HCT116 (cell line): ENCODE results near the gene NFKBIL1. TPM values are rescaled to one million over a fixed set of nuclear protein-coding genes. Genes with fewer than 3 reads are reported as not detected.

Source experiments
- ATAC-seq: fragments of 200-7000 bp; cut with Tn5 transposase; 2 replicates; pipeline ENCODE4 v1.9.1; 2020; ENCODE audit warnings: mild to moderate bottlenecking, moderate library complexity
- BruUV-seq: library from RNA; stranded (reverse); fragments of 400-500 nt; replicated peaks from 2 replicates; lab custom pipeline; 2021; lab: Mats Ljungman, UMichigan
- CTCF ChIA-PET: fragments of 300-600 bp; sonication (Branson Sonifier 250); formaldehyde crosslinking; loops from one replicate; lab custom pipeline; 2021; ENCODE audit warnings: antibody characterized with exemption; lab: Charles Lee
- POLR2A ChIA-PET: fragments of 300-600, 350-600 bp; sonication (Branson Sonifier 250); formaldehyde crosslinking; loops from one replicate; lab custom pipeline; 2021; ENCODE audit warnings: antibody characterized with exemption; lab: Charles Lee
- RAD21 ChIA-PET, 2 experiments: fragments of 300-600 bp; sonication (Branson Sonifier 250); formaldehyde crosslinking; loops; one replicate each; lab custom pipeline; 2023; ENCODE audit warnings: low total read pairs in 2 of 2; ENCODE audit not compliant: uncharacterized antibody in 2 of 2, unreplicated experiment in 2 of 2, low non-redundant PET in 1 of 2; lab: Charles Lee
- DNase-seq: peaks from one replicate; pipeline ENCODE4 v3.0.0-alpha.2; 2010; ENCODE audit warnings: low read depth, low spot score
- H2AFZ ChIP-seq: fragments of 200-600 bp; shearing (Covaris generic), sonication (generic); 2 replicates; pipeline ENCODE4 v1.6.1; 2017; ENCODE audit warnings: low read depth, mixed run types, mixed read lengths, antibody characterized with exemption, low read length; ENCODE audit not compliant: poor library complexity, severe bottlenecking
- H3K27ac ChIP-seq: 2 replicates; pipeline ENCODE4 v1.5.1; 2012; ENCODE audit warnings: low read depth, low read length
- H3K27me3 ChIP-seq: fragments of 200-600 bp; sonication (generic); 2 replicates; pipeline ENCODE4 v1.6.1; 2016; ENCODE audit warnings: mixed run types, low read length, mixed read lengths; ENCODE audit not compliant: insufficient read depth
- H3K36me3 ChIP-seq, 2 experiments: fragments of 200-500 bp in 1 of 2; fragments of 200-600 bp in 1 of 2; sonication (Bioruptor generic) in 1 of 2; sonication (generic) in 1 of 2; 2 replicates each; pipeline versions ENCODE4 v1.5.1 to v1.6.1; 2014 to 2016; ENCODE audit warnings: low read length in 2 of 2, inconsistent platforms in 1 of 2, mixed read lengths in 1 of 2, mixed run types in 1 of 2; ENCODE audit not compliant: insufficient read depth in 2 of 2, control insufficient read depth in 1 of 2
- H3K4me1 ChIP-seq, 2 experiments: fragments of 200-600 bp in 1 of 2; sonication (generic) in 1 of 2; 2 replicates each; pipeline versions ENCODE4 v1.5.1 to v1.6.1; 2012 to 2017; ENCODE audit warnings: low read length in 2 of 2, inconsistent platforms in 1 of 2, mild to moderate bottlenecking in 1 of 2, mixed read lengths in 1 of 2, mixed run types in 1 of 2, moderate library complexity in 1 of 2; ENCODE audit not compliant: insufficient read depth in 2 of 2, control insufficient read depth in 1 of 2
- H3K4me2 ChIP-seq: fragments of 200-600 bp; sonication (generic); 2 replicates; pipeline ENCODE4 v1.6.1; 2017; ENCODE audit warnings: mixed run types, low read length, mixed read lengths
- H3K4me3 ChIP-seq, 2 experiments: fragments of 200-600 bp in 1 of 2; sonication (generic) in 1 of 2; replicated peaks in 1 of 2; 2 replicates each; pipeline ENCODE4 v1.5.1; 2011 to 2016; ENCODE audit warnings: low read length in 2 of 2, control low read depth in 1 of 2, low read depth in 1 of 2, mild to moderate bottlenecking in 1 of 2, mixed read lengths in 1 of 2, mixed run types in 1 of 2
- H3K79me2 ChIP-seq: fragments of 200-600 bp; sonication (generic); 2 replicates; pipeline ENCODE4 v1.6.1; 2017; ENCODE audit warnings: mild to moderate bottlenecking, mixed run types, low read length, moderate library complexity, mixed read lengths; ENCODE audit not compliant: insufficient read depth
- H3K9ac ChIP-seq: fragments of 200-600 bp; sonication (generic); 2 replicates; pipeline ENCODE4 v1.6.1; 2016; ENCODE audit warnings: low read length, mixed read lengths
- H3K9me2 ChIP-seq: fragments of 200-600 bp; sonication (generic), shearing (Covaris generic); 2 replicates; pipeline ENCODE4 v1.6.1; 2017; ENCODE audit warnings: mixed run types, mild to moderate bottlenecking, moderate library complexity; ENCODE audit not compliant: insufficient read depth
- H3K9me3 ChIP-seq, 2 experiments: fragments of 200-500 bp in 1 of 2; fragments of 200-600 bp in 1 of 2; sonication (Bioruptor generic) in 1 of 2; sonication (generic) in 1 of 2; 2 replicates each; pipeline ENCODE4 v1.6.1; 2014 to 2017; ENCODE audit warnings: low read length in 2 of 2, mixed read lengths in 2 of 2, inconsistent platforms in 1 of 2, low read depth in 1 of 2, mild to moderate bottlenecking in 1 of 2, mixed run types in 1 of 2, moderate library complexity in 1 of 2; ENCODE audit not compliant: control insufficient read depth in 1 of 2, insufficient read depth in 1 of 2
- H4K20me1 ChIP-seq: fragments of 200-600 bp; sonication (generic), shearing (Covaris generic); 2 replicates; pipeline ENCODE4 v1.6.1; 2017; ENCODE audit warnings: mixed run types, mild to moderate bottlenecking, moderate library complexity; ENCODE audit not compliant: insufficient read depth
- ELF1 ChIP-seq: IDR thresholded peaks from 2 replicates; pipeline ENCODE4 v1.6.1; 2012; ENCODE audit warnings: low read depth, borderline replicate concordance
- EZH2 ChIP-seq: fragments of 200-600 bp; sonication (generic); IDR thresholded peaks from 2 replicates; pipeline ENCODE4 v1.6.1; 2017; ENCODE audit warnings: antibody characterized with exemption, mixed run types
- FOSL1 ChIP-seq: IDR thresholded peaks from 2 replicates; pipeline ENCODE4 v1.6.1; 2012; ENCODE audit warnings: low read depth
- POLR2AphosphoS5 ChIP-seq: IDR thresholded peaks from 2 replicates; pipeline ENCODE4 v1.6.1; 2011; ENCODE audit warnings: mild to moderate bottlenecking, low read depth, low read length, moderate library complexity
- SIN3A ChIP-seq: IDR thresholded peaks from 2 replicates; pipeline ENCODE4 v1.6.1; 2012; ENCODE audit warnings: low read depth
- SP1 ChIP-seq: IDR thresholded peaks from 2 replicates; pipeline ENCODE4 v1.6.1; 2012; ENCODE audit warnings: low read depth
- SRF ChIP-seq: IDR thresholded peaks from 2 replicates; pipeline ENCODE4 v1.6.1; 2012; ENCODE audit warnings: low read depth
- YY1 ChIP-seq: IDR thresholded peaks from 2 replicates; pipeline ENCODE4 v1.6.1; 2011; ENCODE audit warnings: low read length, low read depth, moderate library complexity, mild to moderate bottlenecking; ENCODE audit not compliant: insufficient replicate concordance; ENCODE audit errors: extremely low read depth
- ZFX ChIP-seq: fragments of 450-650 bp; IDR thresholded peaks from 2 replicates; pipeline ENCODE4 v1.6.1; 2017
- ZNF274 ChIP-seq: fragments of 200-500 bp; sonication (Bioruptor generic); IDR thresholded peaks from 2 replicates; pipeline ENCODE4 v1.6.1; 2014; ENCODE audit warnings: mild to moderate bottlenecking, low read depth, low read length, inconsistent platforms
- intact Hi-C: fragments of 100-400 bp; cut with micrococcal nuclease; formaldehyde crosslinking; loops from 2 replicates; pipeline ENCODE4 v1.10.0; 2022
- total RNA-seq: library from RNA; stranded (reverse); gene quantifications from one replicate; pipeline ENCODE4 v1.2.1, GENCODE V29; 2021; ENCODE audit not compliant: unreplicated experiment
- TF ChIP-seq, protein P1 (sequence below): IDR thresholded peaks from 2 replicates; pipeline ENCODE4 v1.6.1; 2012; ENCODE audit warnings: low read depth
- TF ChIP-seq, protein P2 (sequence below): IDR thresholded peaks from 2 replicates; pipeline ENCODE4 v1.6.1; 2012
- TF ChIP-seq, protein P3 (sequence below), 3 experiments: fragments of 200-600 bp in 1 of 3; sonication (generic) in 1 of 3; IDR thresholded peaks in 2 of 3; conservative IDR thresholded peaks in 1 of 3; 2 replicates each; pipeline ENCODE4 v1.5.1; 2012 to 2017; ENCODE audit warnings: low read depth in 2 of 3, low read length in 2 of 3, antibody characterized with exemption in 1 of 3, borderline replicate concordance in 1 of 3, control low read depth in 1 of 3, mild to moderate bottlenecking in 1 of 3, mixed read lengths in 1 of 3, mixed run types in 1 of 3, moderate library complexity in 1 of 3; ENCODE audit not compliant: insufficient read depth in 1 of 3
- TF ChIP-seq, protein P4 (sequence below): IDR thresholded peaks from 2 replicates; pipeline ENCODE4 v1.6.1; 2012

Gene NFKBIL1
- total RNA-seq, 1 experiment from 2014 or later: 26.6 TPM

DNA sequence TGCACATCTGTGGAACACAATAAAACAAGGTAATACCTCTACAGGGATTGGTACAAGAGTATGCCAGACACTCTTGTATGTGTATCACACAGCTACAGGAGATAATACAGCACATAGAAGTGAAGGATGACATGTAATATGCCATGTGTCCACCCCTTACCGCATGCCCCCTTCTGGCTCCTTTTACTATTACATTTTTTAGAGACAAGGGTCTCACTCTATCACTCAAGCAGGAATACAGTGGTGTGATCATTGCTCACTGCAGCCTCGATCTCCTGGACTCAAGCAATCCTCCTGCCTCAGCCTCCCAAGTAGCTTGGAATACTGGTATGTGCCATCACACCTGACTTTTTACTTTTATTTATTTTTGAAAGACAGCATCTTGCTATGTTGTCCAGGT lies 49.6 kb downstream of the NFKBIL1 start (continued):
- TF ChIP-seq, protein P1, sequence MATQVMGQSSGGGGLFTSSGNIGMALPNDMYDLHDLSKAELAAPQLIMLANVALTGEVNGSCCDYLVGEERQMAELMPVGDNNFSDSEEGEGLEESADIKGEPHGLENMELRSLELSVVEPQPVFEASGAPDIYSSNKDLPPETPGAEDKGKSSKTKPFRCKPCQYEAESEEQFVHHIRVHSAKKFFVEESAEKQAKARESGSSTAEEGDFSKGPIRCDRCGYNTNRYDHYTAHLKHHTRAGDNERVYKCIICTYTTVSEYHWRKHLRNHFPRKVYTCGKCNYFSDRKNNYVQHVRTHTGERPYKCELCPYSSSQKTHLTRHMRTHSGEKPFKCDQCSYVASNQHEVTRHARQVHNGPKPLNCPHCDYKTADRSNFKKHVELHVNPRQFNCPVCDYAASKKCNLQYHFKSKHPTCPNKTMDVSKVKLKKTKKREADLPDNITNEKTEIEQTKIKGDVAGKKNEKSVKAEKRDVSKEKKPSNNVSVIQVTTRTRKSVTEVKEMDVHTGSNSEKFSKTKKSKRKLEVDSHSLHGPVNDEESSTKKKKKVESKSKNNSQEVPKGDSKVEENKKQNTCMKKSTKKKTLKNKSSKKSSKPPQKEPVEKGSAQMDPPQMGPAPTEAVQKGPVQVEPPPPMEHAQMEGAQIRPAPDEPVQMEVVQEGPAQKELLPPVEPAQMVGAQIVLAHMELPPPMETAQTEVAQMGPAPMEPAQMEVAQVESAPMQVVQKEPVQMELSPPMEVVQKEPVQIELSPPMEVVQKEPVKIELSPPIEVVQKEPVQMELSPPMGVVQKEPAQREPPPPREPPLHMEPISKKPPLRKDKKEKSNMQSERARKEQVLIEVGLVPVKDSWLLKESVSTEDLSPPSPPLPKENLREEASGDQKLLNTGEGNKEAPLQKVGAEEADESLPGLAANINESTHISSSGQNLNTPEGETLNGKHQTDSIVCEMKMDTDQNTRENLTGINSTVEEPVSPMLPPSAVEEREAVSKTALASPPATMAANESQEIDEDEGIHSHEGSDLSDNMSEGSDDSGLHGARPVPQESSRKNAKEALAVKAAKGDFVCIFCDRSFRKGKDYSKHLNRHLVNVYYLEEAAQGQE: no peak
- TF ChIP-seq POLR2AphosphoS5 (no peak), ZFX (no peak)

DNA sequence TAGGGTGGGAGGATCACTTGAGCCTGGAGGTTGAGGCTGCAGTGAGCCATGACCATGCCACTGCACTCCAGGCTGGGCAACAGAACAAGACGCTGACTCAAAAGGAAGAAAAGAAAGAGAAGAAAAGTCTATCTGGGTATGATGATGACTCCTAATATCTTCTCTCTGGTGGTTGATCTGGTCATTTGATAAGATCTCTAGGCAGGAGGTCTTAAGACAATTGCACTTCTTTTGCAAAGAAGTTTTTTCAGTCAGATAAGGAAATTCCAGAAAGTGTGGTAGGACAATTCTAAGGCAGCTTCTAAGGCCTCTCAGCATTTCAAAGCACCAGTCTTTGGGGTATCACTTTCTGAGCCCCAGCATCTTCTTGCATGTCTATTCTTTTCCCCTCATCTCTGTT lies 59.9 kb downstream of the NFKBIL1 start:
- Histone ChIP-seq H3K9me3 (no peaks in the 10 kb centered on the region), H4K20me1 (no peaks in the 10 kb centered on the region), H3K36me3 (no peaks in the 10 kb centered on the region), H2AFZ (no peak overlapping the region), H3K4me3 (no peak overlapping the region), H3K9me2 (no peaks in the 10 kb centered on the region), H3K79me2 (no peaks in the 10 kb centered on the region), H3K4me1 (no peaks in the 10 kb centered on the region), H3K27ac (no peak overlapping the region), H3K9ac (no peak overlapping the region), H3K27me3 (no peaks in the 10 kb centered on the region), H3K4me2 (no peak overlapping the region)
- DNase-seq (no peak), ATAC-seq (no peak)
- ChIA-PET RAD21 (no interaction called here), CTCF (interaction anchor here (2.2 kb wide), 1 partner anchor 9 kb away, joined by 9 read pairs; no protein-coding TSS in a partner anchor), POLR2A (no interaction called here)
- intact Hi-C loops: no loop called here
- TF ChIP-seq, protein P2, sequence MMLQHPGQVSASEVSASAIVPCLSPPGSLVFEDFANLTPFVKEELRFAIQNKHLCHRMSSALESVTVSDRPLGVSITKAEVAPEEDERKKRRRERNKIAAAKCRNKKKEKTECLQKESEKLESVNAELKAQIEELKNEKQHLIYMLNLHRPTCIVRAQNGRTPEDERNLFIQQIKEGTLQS: no peak
- no peak for TF ChIP-seq POLR2AphosphoS5
- TF ChIP-seq FOSL1: no peak
- no peak for TF ChIP-seq ZFX
- TF ChIP-seq ELF1: no peak
- no peak for TF ChIP-seq SIN3A
- no peak for TF ChIP-seq SP1
- no peak for TF ChIP-seq ZNF274
- TF ChIP-seq, protein P3, sequence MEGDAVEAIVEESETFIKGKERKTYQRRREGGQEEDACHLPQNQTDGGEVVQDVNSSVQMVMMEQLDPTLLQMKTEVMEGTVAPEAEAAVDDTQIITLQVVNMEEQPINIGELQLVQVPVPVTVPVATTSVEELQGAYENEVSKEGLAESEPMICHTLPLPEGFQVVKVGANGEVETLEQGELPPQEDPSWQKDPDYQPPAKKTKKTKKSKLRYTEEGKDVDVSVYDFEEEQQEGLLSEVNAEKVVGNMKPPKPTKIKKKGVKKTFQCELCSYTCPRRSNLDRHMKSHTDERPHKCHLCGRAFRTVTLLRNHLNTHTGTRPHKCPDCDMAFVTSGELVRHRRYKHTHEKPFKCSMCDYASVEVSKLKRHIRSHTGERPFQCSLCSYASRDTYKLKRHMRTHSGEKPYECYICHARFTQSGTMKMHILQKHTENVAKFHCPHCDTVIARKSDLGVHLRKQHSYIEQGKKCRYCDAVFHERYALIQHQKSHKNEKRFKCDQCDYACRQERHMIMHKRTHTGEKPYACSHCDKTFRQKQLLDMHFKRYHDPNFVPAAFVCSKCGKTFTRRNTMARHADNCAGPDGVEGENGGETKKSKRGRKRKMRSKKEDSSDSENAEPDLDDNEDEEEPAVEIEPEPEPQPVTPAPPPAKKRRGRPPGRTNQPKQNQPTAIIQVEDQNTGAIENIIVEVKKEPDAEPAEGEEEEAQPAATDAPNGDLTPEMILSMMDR (IDR thresholded peaks at IDR 0.05 in 2 of 3, conservative IDR thresholded peaks at IDR 0.05 in 1 of 3; ENCODE audit: borderline replicate concordance in 1 of 3, insufficient read depth in 1 of 3, low read depth in 2 of 3, low read length in 2 of 3): no peak
- TF ChIP-seq YY1: no peak
- no peak for TF ChIP-seq EZH2
- TF ChIP-seq, protein P4, sequence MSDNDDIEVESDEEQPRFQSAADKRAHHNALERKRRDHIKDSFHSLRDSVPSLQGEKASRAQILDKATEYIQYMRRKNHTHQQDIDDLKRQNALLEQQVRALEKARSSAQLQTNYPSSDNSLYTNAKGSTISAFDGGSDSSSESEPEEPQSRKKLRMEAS: no peak
- no peak for TF ChIP-seq SRF
- no TSS peak for BruUV-seq
